Measurements from ENCODE around the gene WNK2. TPM values are rescaled to one million over a fixed set of nuclear protein-coding genes. Genes with fewer than 3 reads are reported as not detected.

WNK2 gene
- total RNA-seq, 1 donor from 2014 or later: 218 TPM

DNA sequence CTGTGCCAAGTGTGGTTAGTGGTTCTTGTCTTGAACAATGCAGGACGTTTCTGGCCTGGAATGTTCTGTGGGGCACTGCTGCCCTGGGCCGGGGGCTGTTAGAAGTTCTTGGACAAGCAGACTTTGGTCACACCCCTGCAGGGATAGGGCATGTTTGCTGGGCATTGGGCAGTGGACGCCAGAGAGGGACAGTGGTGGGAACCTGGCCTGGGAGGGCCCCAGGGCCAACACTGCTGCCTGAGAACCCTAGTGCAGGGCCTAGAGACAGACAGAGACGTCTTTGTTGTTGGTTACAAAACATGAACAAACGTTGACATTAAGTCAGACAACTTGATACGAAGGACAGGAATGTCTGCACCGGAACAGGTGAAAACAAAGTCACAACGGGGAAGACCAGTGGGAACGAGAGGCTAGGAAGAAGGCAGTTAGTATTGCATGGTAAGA is 57.0 kb downstream of the WNK2 start:
- H3K27ac ChIP-seq (replicated peaks): peak overlapping the region; percentile 12
- no peaks in the 10 kb centered on the region for H3K9me3 ChIP-seq (replicated peaks)
- peaks cover 37% of the 10 kb centered on the region for H3K4me1 ChIP-seq
- DNase-seq: no peak
- H3K4me3 ChIP-seq: no peak overlapping the region
- TF ChIP-seq, protein P1, sequence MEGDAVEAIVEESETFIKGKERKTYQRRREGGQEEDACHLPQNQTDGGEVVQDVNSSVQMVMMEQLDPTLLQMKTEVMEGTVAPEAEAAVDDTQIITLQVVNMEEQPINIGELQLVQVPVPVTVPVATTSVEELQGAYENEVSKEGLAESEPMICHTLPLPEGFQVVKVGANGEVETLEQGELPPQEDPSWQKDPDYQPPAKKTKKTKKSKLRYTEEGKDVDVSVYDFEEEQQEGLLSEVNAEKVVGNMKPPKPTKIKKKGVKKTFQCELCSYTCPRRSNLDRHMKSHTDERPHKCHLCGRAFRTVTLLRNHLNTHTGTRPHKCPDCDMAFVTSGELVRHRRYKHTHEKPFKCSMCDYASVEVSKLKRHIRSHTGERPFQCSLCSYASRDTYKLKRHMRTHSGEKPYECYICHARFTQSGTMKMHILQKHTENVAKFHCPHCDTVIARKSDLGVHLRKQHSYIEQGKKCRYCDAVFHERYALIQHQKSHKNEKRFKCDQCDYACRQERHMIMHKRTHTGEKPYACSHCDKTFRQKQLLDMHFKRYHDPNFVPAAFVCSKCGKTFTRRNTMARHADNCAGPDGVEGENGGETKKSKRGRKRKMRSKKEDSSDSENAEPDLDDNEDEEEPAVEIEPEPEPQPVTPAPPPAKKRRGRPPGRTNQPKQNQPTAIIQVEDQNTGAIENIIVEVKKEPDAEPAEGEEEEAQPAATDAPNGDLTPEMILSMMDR (IDR thresholded peaks at IDR 0.05; ENCODE audit: borderline replicate concordance): no peak
- intact Hi-C loops (cut with micrococcal nuclease): no loop called here
- peaks cover 22% of the 10 kb centered on the region for H3K36me3 ChIP-seq
- no peaks in the 10 kb centered on the region for H3K27me3 ChIP-seq (ENCODE audit: low read depth)

DNA sequence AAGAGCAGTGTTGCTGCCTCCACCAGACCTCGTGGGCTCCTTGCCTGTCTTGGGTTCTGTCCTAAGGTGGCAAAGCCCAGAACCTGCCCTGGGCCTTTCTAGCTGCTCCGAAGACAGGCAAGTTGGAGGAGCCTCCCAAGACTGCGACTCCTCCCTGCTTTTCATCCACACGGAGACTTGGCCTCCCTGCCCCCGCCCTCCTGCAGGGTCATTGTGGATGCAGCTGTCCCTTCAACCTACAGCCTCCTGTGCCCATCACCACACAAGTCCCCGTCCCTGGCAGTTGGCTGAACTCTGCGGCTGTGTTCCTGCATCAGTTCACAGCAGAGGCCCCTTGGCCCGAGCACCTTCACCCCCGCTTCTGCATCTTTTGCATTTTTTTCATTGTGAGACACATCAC is 59.2 kb downstream of the WNK2 start:
- Histone ChIP-seq H3K27me3 (ENCODE audit: low read depth) (no peaks in the 10 kb centered on the region), H3K27ac (replicated peaks) (no peak overlapping the region), H3K4me1 (peaks cover 39% of the 10 kb centered on the region), H3K4me3 (no peak overlapping the region), H3K36me3 (peaks cover 18% of the 10 kb centered on the region), H3K9me3 (replicated peaks) (no peaks in the 10 kb centered on the region)
- TF ChIP-seq, protein P1 (IDR thresholded peaks at IDR 0.05; ENCODE audit: borderline replicate concordance): no peak
- no peak for DNase-seq
- intact Hi-C loops (cut with micrococcal nuclease): no loop called here

DNA sequence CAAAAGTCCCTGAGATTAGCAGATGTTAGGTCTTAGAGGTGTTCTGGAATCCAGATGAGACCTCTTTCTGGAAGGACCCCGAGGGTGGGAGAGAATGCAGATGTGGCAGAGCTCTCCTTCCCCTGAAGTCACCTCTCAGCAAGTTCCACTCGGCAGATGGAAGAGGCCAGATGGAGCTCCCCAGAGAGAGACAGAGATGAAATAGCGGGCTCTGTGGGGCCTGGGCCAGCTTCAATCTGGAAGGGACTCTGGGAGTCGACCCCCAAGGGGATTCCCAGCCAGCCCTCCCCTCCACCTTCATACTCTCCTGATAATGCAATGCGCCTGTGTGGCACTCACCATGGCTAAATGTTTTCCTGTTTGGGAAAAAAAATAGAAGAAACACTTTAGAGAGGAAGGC is 60.2 kb downstream of the WNK2 start:
- H3K36me3 ChIP-seq: peaks cover 10% of the 10 kb centered on the region
- no peaks in the 10 kb centered on the region for H3K9me3 ChIP-seq (replicated peaks)
- no peak overlapping the region for H3K27ac ChIP-seq (replicated peaks)
- intact Hi-C loops (cut with micrococcal nuclease): no loop called here
- no peak overlapping the region for H3K4me3 ChIP-seq
- TF ChIP-seq, protein P1 (IDR thresholded peaks at IDR 0.05; ENCODE audit: borderline replicate concordance): no peak
- DNase-seq: no peak
- H3K27me3 ChIP-seq (ENCODE audit: low read depth): no peaks in the 10 kb centered on the region
- peaks cover 45% of the 10 kb centered on the region for H3K4me1 ChIP-seq

DNA sequence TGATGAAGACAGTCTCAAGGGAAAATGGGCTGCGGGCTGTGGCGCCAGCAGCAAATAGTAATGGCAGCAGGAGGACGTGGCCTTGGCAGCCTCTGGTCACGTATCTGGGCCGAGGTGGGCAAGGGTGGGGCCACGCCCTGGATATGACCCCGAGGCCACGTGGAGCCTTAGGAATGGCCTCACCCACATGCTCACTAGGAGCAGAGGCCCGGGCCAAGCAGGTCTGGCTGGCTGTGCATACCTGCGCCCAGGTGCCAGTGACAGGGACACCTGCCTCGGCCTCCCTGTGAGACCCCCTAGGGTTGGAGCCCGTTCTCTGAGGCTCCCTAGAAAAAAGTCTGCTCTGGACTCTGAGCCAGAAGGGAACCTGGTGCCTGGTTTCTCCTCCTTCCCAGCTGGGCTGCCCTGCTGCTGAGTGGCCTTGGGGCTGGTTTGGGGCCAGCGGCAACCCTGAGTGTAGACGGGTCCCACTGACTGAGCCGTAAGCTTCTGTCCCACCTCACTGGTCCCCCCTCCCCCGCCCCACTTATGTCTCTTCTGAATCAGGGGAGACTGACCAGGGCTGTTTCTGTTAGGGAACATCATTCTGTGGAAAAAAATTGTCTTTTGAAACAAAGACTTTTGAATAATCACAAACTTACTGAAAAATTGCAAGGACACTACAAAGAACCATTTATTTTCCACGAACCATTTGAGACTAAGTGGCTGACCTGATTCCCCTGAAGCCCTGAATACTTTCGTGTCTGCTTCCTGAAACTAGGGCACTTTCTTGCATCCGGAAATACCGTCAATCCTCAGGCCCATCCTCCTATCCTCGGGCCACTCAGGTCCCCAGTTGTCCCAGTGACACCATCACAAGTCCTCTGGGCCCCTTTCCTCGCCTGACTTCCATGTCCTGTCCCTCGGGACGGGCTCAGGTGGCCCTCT is 60.8 kb downstream of the WNK2 start:
- peaks cover 4% of the 10 kb centered on the region for H3K36me3 ChIP-seq
- no peak overlapping the region for H3K4me3 ChIP-seq
- H3K4me1 ChIP-seq: peaks cover 45% of the 10 kb centered on the region
- H3K27ac ChIP-seq (replicated peaks): peak overlapping the region; percentile 27
- TF ChIP-seq, protein P1 (IDR thresholded peaks at IDR 0.05; ENCODE audit: borderline replicate concordance): no peak
- intact Hi-C loops (cut with micrococcal nuclease): no loop called here
- DNase-seq: no peak
- H3K27me3 ChIP-seq (ENCODE audit: low read depth): no peaks in the 10 kb centered on the region
- H3K9me3 ChIP-seq (replicated peaks): no peaks in the 10 kb centered on the region

DNA sequence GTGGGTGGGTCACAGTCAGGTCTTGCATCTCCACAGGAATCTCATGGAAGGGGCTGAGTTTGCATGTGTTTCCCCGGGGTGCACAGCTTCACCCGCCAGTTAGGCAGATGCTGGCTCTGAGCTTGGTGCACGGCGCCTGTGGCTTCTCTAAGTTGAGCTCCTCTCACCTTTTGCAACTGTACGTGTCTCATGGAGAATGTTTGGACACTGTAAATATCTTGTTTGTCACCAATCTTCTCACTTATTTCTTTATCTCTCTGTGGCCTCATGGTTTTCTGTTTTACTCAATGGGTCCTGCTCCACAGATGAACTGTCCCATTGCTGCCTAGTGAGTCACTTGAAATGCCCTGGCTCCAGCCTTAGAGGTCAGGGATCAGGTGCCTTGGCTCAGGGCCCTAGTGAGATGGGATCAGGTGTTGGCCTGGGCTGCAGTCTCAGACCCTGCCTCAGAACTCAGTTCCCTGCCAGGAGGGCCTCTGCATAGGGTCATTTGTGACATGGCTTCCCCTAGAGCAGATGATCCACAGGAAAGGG is 61.6 kb downstream of the WNK2 start:
- DNase-seq: no peak
- H3K9me3 ChIP-seq (replicated peaks): no peaks in the 10 kb centered on the region
- intact Hi-C loops (cut with micrococcal nuclease): no loop called here
- no peaks in the 10 kb centered on the region for H3K36me3 ChIP-seq
- no peak overlapping the region for H3K4me3 ChIP-seq
- H3K4me1 ChIP-seq: peaks cover 42% of the 10 kb centered on the region
- TF ChIP-seq, protein P1 (IDR thresholded peaks at IDR 0.05; ENCODE audit: borderline replicate concordance): no peak
- H3K27me3 ChIP-seq (ENCODE audit: low read depth): no peaks in the 10 kb centered on the region
- H3K27ac ChIP-seq (replicated peaks): peak overlapping the region; percentile 27

All from left ventricle myocardium inferior (tissue), 1 donor.